Measurements from ENCODE around the gene ADGRG6. TPM values are rescaled to one million over a fixed set of nuclear protein-coding genes. Genes with fewer than 3 reads are reported as not detected.

ADGRG6 gene
- total RNA-seq, 2 donors from 2014 or later: 17.0 to 17.9 TPM

GRCh38 chr6:142336787-142337186 lies 35.0 kb downstream of the ADGRG6 start:
- Histone ChIP-seq H3K4me1 (no peaks in the 10 kb centered on the region), H3K9ac (ENCODE audit: low read depth in 2 of 2, low read length in 2 of 2) (no peak overlapping the region), H3K27me3 (no peaks in the 10 kb centered on the region), H3K27ac (no peak overlapping the region), H3K9me3 (no peaks in the 10 kb centered on the region), H3K4me3 (no peak overlapping the region), H3K36me3 (no peaks in the 10 kb centered on the region)
- DNase-seq: no peak
- intact Hi-C loops (cut with DNase I): no loop called here
- no peak for TF ChIP-seq CTCF (IDR thresholded peaks at IDR 0.05)

DNA sequence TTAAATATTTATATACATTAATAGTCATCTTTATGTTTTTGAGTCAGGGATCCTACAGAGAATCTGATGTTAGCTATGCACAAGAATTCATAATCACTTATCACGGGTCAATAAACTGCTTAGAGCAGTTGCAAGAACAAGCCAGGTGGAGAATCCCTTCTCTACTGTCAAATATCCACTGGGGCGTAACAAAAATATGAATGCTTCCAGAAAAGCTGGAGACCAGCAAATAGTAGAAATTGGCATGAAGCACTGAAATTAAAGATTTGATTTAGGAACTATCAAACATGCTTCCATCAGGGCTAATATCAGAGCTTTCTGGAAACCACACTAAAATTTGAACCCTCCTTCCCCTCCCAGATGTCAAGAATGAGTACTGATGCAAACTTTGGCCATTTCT lies 37.3 kb downstream of the ADGRG6 start:
- no peak for TF ChIP-seq CTCF (IDR thresholded peaks at IDR 0.05)
- Histone ChIP-seq H3K9ac (ENCODE audit: low read depth in 2 of 2, low read length in 2 of 2) (no peak overlapping the region), H3K4me1 (no peaks in the 10 kb centered on the region), H3K27ac (no peak overlapping the region), H3K27me3 (no peaks in the 10 kb centered on the region), H3K36me3 (no peaks in the 10 kb centered on the region), H3K9me3 (no peaks in the 10 kb centered on the region), H3K4me3 (no peak overlapping the region)
- no peak for DNase-seq
- intact Hi-C loops (cut with DNase I): no loop called here

GRCh38 chr6:142339968-142340658 lies 38.3 kb downstream of the ADGRG6 start:
- Histone ChIP-seq H3K36me3 (no peaks in the 10 kb centered on the region), H3K9ac (ENCODE audit: low read depth in 2 of 2, low read length in 2 of 2) (no peak overlapping the region), H3K9me3 (no peaks in the 10 kb centered on the region), H3K4me1 (no peaks in the 10 kb centered on the region), H3K27me3 (no peaks in the 10 kb centered on the region), H3K27ac (no peak overlapping the region), H3K4me3 (no peak overlapping the region)
- no peak for DNase-seq
- intact Hi-C loops (cut with DNase I): no loop called here
- TF ChIP-seq CTCF (IDR thresholded peaks at IDR 0.05): no peak

GRCh38 chr6:142341855-142342330 lies 40.1 kb downstream of the ADGRG6 start:
- intact Hi-C loops (cut with DNase I): no loop called here
- H3K4me3 ChIP-seq: no peak overlapping the region
- H3K9ac ChIP-seq (ENCODE audit: low read depth in 2 of 2, low read length in 2 of 2): no peak overlapping the region
- TF ChIP-seq CTCF (IDR thresholded peaks at IDR 0.05): no peak
- H3K4me1 ChIP-seq: no peaks in the 10 kb centered on the region
- H3K27me3 ChIP-seq: no peaks in the 10 kb centered on the region
- DNase-seq: no peak
- H3K27ac ChIP-seq: no peak overlapping the region
- H3K9me3 ChIP-seq: no peaks in the 10 kb centered on the region
- H3K36me3 ChIP-seq: no peaks in the 10 kb centered on the region

- DNase-seq: no peak
- no peaks in the 10 kb centered on the region for H3K9me3 ChIP-seq
- H3K27ac ChIP-seq: no peak overlapping the region
- intact Hi-C loops (cut with DNase I): no loop called here
- no peaks in the 10 kb centered on the region for H3K36me3 ChIP-seq
- no peak for TF ChIP-seq CTCF (IDR thresholded peaks at IDR 0.05)
- H3K4me3 ChIP-seq: no peak overlapping the region
- no peaks in the 10 kb centered on the region for H3K27me3 ChIP-seq
- H3K9ac ChIP-seq (ENCODE audit: low read depth in 2 of 2, low read length in 2 of 2): no peak overlapping the region
- no peaks in the 10 kb centered on the region for H3K4me1 ChIP-seq
These were observed 41.2 kb downstream of the ADGRG6 start for GRCh38 chr6:142342986-142343385.

Measured in colonic mucosa (tissue), 4 donors.